Mammary epithelial cell (primary cell): ENCODE data around the gene PABPN1L.

Experiments
- EZH2 ChIP-seq: IDR thresholded peaks from 2 replicates; pipeline ENCODE4 v1.6.1; 2012; ENCODE audit warnings: low read length, inconsistent platforms, borderline replicate concordance
- TF ChIP-seq, protein P1 (sequence below), 2 donors: IDR thresholded peaks in 1 of 2; conservative IDR thresholded peaks in 1 of 2; 2 replicates each; pipeline ENCODE4 v1.5.1; 2011 to 2012; ENCODE audit warnings: inconsistent platforms in 2 of 2, low read length in 2 of 2, mild to moderate bottlenecking in 2 of 2, control low read depth in 1 of 2, low read depth in 1 of 2; ENCODE audit not compliant: insufficient read depth in 1 of 2; ENCODE audit errors: extremely low read depth in 1 of 2

GRCh38 chr16:88888461-88889387, 22.3 kb upstream of the PABPN1L start:
- TF ChIP-seq, protein P1, sequence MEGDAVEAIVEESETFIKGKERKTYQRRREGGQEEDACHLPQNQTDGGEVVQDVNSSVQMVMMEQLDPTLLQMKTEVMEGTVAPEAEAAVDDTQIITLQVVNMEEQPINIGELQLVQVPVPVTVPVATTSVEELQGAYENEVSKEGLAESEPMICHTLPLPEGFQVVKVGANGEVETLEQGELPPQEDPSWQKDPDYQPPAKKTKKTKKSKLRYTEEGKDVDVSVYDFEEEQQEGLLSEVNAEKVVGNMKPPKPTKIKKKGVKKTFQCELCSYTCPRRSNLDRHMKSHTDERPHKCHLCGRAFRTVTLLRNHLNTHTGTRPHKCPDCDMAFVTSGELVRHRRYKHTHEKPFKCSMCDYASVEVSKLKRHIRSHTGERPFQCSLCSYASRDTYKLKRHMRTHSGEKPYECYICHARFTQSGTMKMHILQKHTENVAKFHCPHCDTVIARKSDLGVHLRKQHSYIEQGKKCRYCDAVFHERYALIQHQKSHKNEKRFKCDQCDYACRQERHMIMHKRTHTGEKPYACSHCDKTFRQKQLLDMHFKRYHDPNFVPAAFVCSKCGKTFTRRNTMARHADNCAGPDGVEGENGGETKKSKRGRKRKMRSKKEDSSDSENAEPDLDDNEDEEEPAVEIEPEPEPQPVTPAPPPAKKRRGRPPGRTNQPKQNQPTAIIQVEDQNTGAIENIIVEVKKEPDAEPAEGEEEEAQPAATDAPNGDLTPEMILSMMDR (conservative IDR thresholded peaks at IDR 0.05 in 1 of 2, IDR thresholded peaks at IDR 0.05 in 1 of 2; ENCODE audit: extremely low read depth in 1 of 2, insufficient read depth in 1 of 2, low read depth in 1 of 2, low read length in 2 of 2): no peak
- TF ChIP-seq EZH2: no peak
